ENCODE measurements around the gene FTCDNL1.

The FTCDNL1 gene

GRCh38 chr2:199861132-199861774 lies 10.3 kb upstream of the FTCDNL1 start:
- TF ChIP-seq CTCF (IDR thresholded peaks at IDR 0.05): no peak
- no peak overlapping the region for H3K27ac ChIP-seq
- no peak overlapping the region for H3K4me3 ChIP-seq
- DNase-seq (ENCODE audit: low spot score): no peak

- H3K27ac ChIP-seq: no peak overlapping the region
- H3K4me3 ChIP-seq: no peak overlapping the region
- DNase-seq (ENCODE audit: low spot score): no peak
- no peak for TF ChIP-seq CTCF (IDR thresholded peaks at IDR 0.05)
Measured at GRCh38 chr2:199855812-199856211, 4.8 kb upstream of the FTCDNL1 start.

GRCh38 chr2:199851883-199852282 lies 891 bp upstream of the FTCDNL1 start:
- no peak overlapping the region for H3K27ac ChIP-seq
- no peak for TF ChIP-seq CTCF (IDR thresholded peaks at IDR 0.05)
- no peak overlapping the region for H3K4me3 ChIP-seq
- no peak for DNase-seq (ENCODE audit: low spot score)

- TF ChIP-seq CTCF (IDR thresholded peaks at IDR 0.05): no peak
- H3K27ac ChIP-seq: peak overlapping the region in 1 of 2 donors; percentile 43
- H3K4me3 ChIP-seq: peak overlapping the region; percentile 74
- no peak for DNase-seq (ENCODE audit: low spot score)
Measured at GRCh38 chr2:199851501-199851810, 464 bp upstream of the FTCDNL1 start.

GRCh38 chr2:199850218-199850717 lies 724 bp downstream of the FTCDNL1 start:
- TF ChIP-seq CTCF (IDR thresholded peaks at IDR 0.05): no peak
- Histone ChIP-seq H3K27ac (peak overlapping the region in 1 of 2 donors; percentile 5), H3K4me3 (peak overlapping the region; percentile 74)
- DNase-seq (ENCODE audit: low spot score): no peak

- TF ChIP-seq CTCF (IDR thresholded peaks at IDR 0.05): no peak
- no peak overlapping the region for H3K4me3 ChIP-seq
- DNase-seq (ENCODE audit: low spot score): no peak
- H3K27ac ChIP-seq: no peak overlapping the region
Measured at GRCh38 chr2:199848389-199849130, 2.4 kb downstream of the FTCDNL1 start.
